Trophoblast cell (in vitro differentiated cells and primary cell): ENCODE results near the gene BRAP.

Source experiments
- DNase-seq, 2 donors: peaks; one replicate each; pipeline ENCODE4 v3.0.0-alpha.2; 2016
- H2AFZ ChIP-seq: 2 replicates; pipeline ENCODE4 v1.6.1; 2013; ENCODE audit warnings: low read length, moderate library complexity, mild to moderate bottlenecking; ENCODE audit not compliant: insufficient read depth, poor library complexity
- H2AK5ac ChIP-seq: 2 replicates; pipeline ENCODE4 v1.6.1; 2013; ENCODE audit warnings: mild to moderate bottlenecking, low read length
- H2BK120ac ChIP-seq: 2 replicates; pipeline ENCODE4 v1.6.1; 2013; ENCODE audit warnings: low read length, mild to moderate bottlenecking, moderate library complexity; ENCODE audit not compliant: insufficient read depth, poor library complexity
- H2BK12ac ChIP-seq: 2 replicates; pipeline ENCODE4 v1.6.1; 2013; ENCODE audit warnings: mild to moderate bottlenecking, low read length, moderate library complexity
- H2BK5ac ChIP-seq: 2 replicates; pipeline ENCODE4 v1.6.1; 2013; ENCODE audit warnings: low read length, low read depth, moderate library complexity, mild to moderate bottlenecking; ENCODE audit not compliant: poor library complexity
- H3K14ac ChIP-seq: 2 replicates; pipeline ENCODE4 v1.6.1; 2013; ENCODE audit warnings: mild to moderate bottlenecking, low read length
- H3K18ac ChIP-seq: 2 replicates; pipeline ENCODE4 v1.6.1; 2013; ENCODE audit warnings: mild to moderate bottlenecking, low read length
- H3K23ac ChIP-seq: 2 replicates; pipeline ENCODE4 v1.6.1; 2013; ENCODE audit warnings: low read length
- H3K27ac ChIP-seq: 2 replicates; pipeline ENCODE4 v1.5.1; 2013; ENCODE audit warnings: low read depth, mild to moderate bottlenecking, inconsistent platforms, low read length, moderate library complexity
- H3K27me3 ChIP-seq: 2 replicates; pipeline ENCODE4 v1.6.1; 2013; ENCODE audit warnings: inconsistent platforms, mild to moderate bottlenecking, low read length, moderate library complexity; ENCODE audit not compliant: insufficient read depth
- H3K36me3 ChIP-seq, 2 experiments: 1 replicate in 1 of 2; 2 replicates in 1 of 2; pipeline ENCODE4 v1.6.1; 2013; ENCODE audit warnings: low read length in 2 of 2, mild to moderate bottlenecking in 2 of 2, moderate library complexity in 1 of 2; ENCODE audit not compliant: insufficient read depth in 2 of 2, control insufficient read depth in 1 of 2
- H3K4ac ChIP-seq: 2 replicates; pipeline ENCODE4 v1.6.1; 2013; ENCODE audit warnings: low read depth, mild to moderate bottlenecking, low read length, moderate library complexity
- H3K4me1 ChIP-seq, 2 experiments: 1 replicate in 1 of 2; 2 replicates in 1 of 2; pipeline ENCODE4 v1.6.1; 2013; ENCODE audit warnings: low read length in 2 of 2, mild to moderate bottlenecking in 2 of 2, moderate library complexity in 1 of 2; ENCODE audit not compliant: insufficient read depth in 2 of 2, control insufficient read depth in 1 of 2
- H3K4me2 ChIP-seq: 2 replicates; pipeline ENCODE4 v1.6.1; 2013; ENCODE audit warnings: inconsistent platforms, mild to moderate bottlenecking, low read length, moderate library complexity
- H3K4me3 ChIP-seq: 2 replicates; pipeline ENCODE4 v1.5.1; 2013; ENCODE audit warnings: mild to moderate bottlenecking, low read depth, low read length, inconsistent platforms
- H3K79me1 ChIP-seq: one replicate; pipeline ENCODE4 v1.6.1; 2013; ENCODE audit warnings: low read length
- H3K79me2 ChIP-seq: 2 replicates; pipeline ENCODE4 v1.6.1; 2013; ENCODE audit warnings: low read length, mild to moderate bottlenecking; ENCODE audit not compliant: control insufficient read depth, insufficient read depth, poor library complexity
- H3K9ac ChIP-seq: 2 replicates; pipeline ENCODE4 v1.6.1; 2013; ENCODE audit warnings: mild to moderate bottlenecking, low read length
- H3K9me3 ChIP-seq: 2 replicates; pipeline ENCODE4 v1.6.1; 2013; ENCODE audit warnings: low read depth, mild to moderate bottlenecking, control low read depth, inconsistent platforms, low read length; ENCODE audit not compliant: insufficient read depth
- H4K12ac ChIP-seq: 2 replicates; pipeline ENCODE4 v1.6.1; 2013; ENCODE audit warnings: low read depth, mild to moderate bottlenecking, low read length, moderate library complexity
- H4K8ac ChIP-seq: 2 replicates; pipeline ENCODE4 v1.6.1; 2013; ENCODE audit warnings: low read depth, mild to moderate bottlenecking, low read length, moderate library complexity
- H4K91ac ChIP-seq: one replicate; pipeline ENCODE4 v1.6.1; 2013; ENCODE audit warnings: low read depth, mild to moderate bottlenecking, low read length, moderate library complexity
- WGBS: extraction: QIAGEN DNeasy Blood & Tissue Kit; methylation state at CpG from one replicate; pipeline ENCODE4 v1.1.7; 2013; ENCODE audit warnings: missing lambda C conversion rate; ENCODE audit not compliant: insufficient read length, insufficient coverage; ENCODE audit errors: extremely low coverage; 5-methylcytosine and 5-hydroxymethylcytosine counted together

Gene BRAP

DNA sequence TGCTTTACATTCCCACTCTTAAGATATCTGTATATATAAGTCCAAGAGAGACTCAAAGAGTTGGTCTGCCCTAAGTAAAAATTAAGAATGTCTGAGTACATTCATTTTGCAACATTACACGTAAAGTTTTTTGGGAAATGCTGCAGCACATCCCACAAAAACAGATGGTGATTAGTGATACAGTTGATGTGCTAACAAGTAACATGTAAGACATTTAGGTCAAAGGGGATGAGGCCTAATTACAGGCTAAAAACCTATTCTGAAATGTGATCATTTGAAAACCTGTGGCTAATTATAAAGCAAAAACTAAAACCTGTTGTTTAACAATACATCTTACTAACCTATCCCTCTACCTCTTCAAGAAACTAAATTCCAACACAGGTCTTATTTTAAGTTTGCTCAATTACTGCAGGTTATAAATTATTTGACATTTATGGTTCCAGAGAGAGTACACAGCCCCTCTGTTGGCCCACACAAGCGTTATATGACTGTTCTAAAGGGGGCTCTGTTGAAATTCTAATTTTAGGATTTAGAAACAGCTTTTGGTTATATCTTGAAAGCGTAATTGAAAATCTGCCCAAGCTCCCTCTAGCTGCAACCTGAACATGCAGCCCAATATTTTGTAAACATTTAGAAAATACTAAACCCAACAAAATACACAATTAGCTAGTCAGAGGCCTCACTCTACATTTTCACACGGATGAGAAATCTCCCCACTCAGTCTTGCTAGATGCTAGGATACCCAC, 42.9 kb downstream of the BRAP start:
- WGBS: no CpG with 5 or more reads among the region's 4 CpGs
- Histone ChIP-seq H2BK5ac (no peak overlapping the region), H4K91ac (no peak overlapping the region), H2AK5ac (no peak overlapping the region), H3K18ac (no peak overlapping the region), H3K4me2 (no peak overlapping the region), H3K27me3 (no peaks in the 10 kb centered on the region), H4K8ac (no peak overlapping the region), H3K4me3 (no peak overlapping the region), H2BK12ac (no peak overlapping the region), H3K23ac (no peak overlapping the region), H3K79me2 (no peaks in the 10 kb centered on the region), H3K9me3 (peaks cover 4% of the 10 kb centered on the region), H3K4ac (no peak overlapping the region), H2BK120ac (no peak overlapping the region), H3K9ac (no peak overlapping the region), H4K12ac (no peak overlapping the region), H3K4me1 (peaks cover 12 to 16% of the 10 kb centered on the region in 2 experiments), H3K14ac (no peak overlapping the region), H3K27ac (no peak overlapping the region), H2AFZ (no peak overlapping the region), H3K36me3 (peaks cover 7 to 12% of the 10 kb centered on the region in 2 experiments), H3K79me1 (peaks cover 2% of the 10 kb centered on the region)
- DNase-seq: peak in 1 of 2 donors; percentile 46

DNA sequence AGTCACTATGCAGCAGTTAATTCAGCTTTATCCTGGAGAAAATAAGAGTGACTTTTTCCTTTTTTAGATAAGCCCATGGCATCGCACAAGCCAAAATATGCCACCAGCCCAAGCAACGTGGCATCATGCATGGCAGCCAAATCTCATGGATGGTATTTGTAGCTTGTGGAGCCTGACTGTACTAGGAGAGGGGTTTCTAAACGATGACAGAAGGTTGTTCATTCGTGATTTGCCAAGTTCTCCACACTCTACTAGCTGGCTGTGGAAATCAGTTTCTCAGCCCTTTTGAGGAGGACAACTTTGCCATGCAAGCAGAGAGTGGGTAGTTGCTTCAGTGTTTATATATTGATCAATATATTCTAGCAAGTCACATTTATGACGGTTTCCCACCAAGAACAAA, 45.2 kb downstream of the BRAP start:
- Histone ChIP-seq H3K4me2 (no peak overlapping the region), H3K27ac (no peak overlapping the region), H3K36me3 (peaks cover 6 to 12% of the 10 kb centered on the region in 2 experiments), H3K27me3 (no peaks in the 10 kb centered on the region), H3K9ac (no peak overlapping the region), H2BK120ac (no peak overlapping the region), H2BK12ac (no peak overlapping the region), H3K4me1 (peaks cover 5 to 17% of the 10 kb centered on the region in 2 experiments), H3K9me3 (peaks cover 4% of the 10 kb centered on the region), H3K14ac (no peak overlapping the region), H4K8ac (no peak overlapping the region), H4K91ac (no peak overlapping the region), H2BK5ac (no peak overlapping the region), H3K4ac (no peak overlapping the region), H2AK5ac (no peak overlapping the region), H3K23ac (no peak overlapping the region), H3K4me3 (no peak overlapping the region), H4K12ac (no peak overlapping the region), H2AFZ (no peak overlapping the region), H3K18ac (no peak overlapping the region), H3K79me2 (no peaks in the 10 kb centered on the region), H3K79me1 (peaks cover 2% of the 10 kb centered on the region)
- DNase-seq: no peak
- no CpG with 5 or more reads among the region's 5 CpGs for WGBS

DNA sequence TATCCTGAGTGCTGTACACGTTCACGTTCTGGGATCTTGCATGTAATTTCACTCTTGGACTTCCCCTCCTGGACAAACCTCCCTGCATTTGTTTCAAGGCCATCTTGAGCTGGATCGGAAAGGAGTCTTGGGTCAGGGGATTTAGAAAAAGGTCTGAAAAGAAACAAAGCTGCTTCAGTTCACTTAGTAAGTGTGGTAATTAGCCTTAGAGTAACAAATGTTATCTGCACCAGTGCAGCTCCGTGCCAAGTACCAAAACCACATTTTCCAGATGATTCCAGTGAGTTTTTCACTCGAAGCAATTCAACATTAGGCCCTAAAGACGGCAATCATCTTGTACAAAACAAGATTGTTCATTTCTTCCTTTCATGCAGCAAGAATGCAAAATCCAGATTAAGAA, 47.2 kb downstream of the BRAP start:
- H3K79me1 ChIP-seq: no peaks in the 10 kb centered on the region
- no peak overlapping the region for H4K8ac ChIP-seq
- no peak for DNase-seq
- H3K18ac ChIP-seq: no peak overlapping the region
- no peak overlapping the region for H3K27ac ChIP-seq
- no peaks in the 10 kb centered on the region for H3K79me2 ChIP-seq
- no peak overlapping the region for H2BK120ac ChIP-seq
- H3K23ac ChIP-seq: no peak overlapping the region
- no peak overlapping the region for H2AFZ ChIP-seq
- no peak overlapping the region for H3K14ac ChIP-seq
- no peak overlapping the region for H2BK12ac ChIP-seq
- H3K4me1 ChIP-seq: peaks cover 0 to 10% of the 10 kb centered on the region in 2 experiments
- no CpG with 5 or more reads among the region's 6 CpGs for WGBS
- no peak overlapping the region for H4K91ac ChIP-seq
- no peak overlapping the region for H3K4me2 ChIP-seq
- H2AK5ac ChIP-seq: no peak overlapping the region
- H4K12ac ChIP-seq: no peak overlapping the region
- no peak overlapping the region for H3K4ac ChIP-seq
- H3K36me3 ChIP-seq: peaks cover 2 to 5% of the 10 kb centered on the region in 2 experiments
- H3K27me3 ChIP-seq: no peaks in the 10 kb centered on the region
- no peak overlapping the region for H2BK5ac ChIP-seq
- peaks cover 2% of the 10 kb centered on the region for H3K9me3 ChIP-seq
- H3K4me3 ChIP-seq: no peak overlapping the region
- H3K9ac ChIP-seq: no peak overlapping the region

DNA sequence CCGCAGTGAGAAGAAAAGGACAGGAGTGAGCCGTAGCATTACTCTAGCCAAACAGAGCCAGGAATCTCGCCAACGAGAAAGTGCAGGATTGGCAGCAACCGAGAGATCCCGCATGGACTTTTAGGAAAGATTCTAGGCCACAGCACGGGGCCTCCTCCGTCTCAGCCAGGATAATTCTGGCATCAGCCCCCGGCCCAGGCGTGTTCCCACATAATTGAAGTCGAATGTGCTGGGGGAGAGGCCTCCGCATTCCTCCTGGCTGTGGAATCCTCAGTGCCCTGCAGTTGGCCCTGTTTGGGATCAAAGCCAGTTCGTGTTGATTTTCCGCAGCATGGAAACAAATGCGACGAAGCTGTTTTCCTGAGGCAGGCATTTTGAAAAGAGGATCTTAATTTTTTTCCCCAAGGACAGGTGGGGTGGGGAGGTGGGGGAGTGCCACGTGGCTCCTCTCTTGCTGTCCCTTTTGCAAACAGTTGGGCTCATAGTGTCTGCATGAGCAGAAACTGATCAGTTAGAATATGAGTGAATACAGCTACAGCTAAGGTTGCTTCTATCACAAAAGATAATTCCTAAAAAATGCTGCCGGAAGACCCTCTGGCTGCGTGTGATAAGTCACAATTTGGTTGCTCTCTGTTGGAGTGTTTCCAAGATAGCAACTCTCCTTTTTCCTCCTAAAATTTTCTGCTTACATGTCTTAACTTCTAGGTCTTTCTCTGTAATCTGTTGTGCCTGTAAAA, 49.4 kb downstream of the BRAP start:
- H3K9me3 ChIP-seq: peaks cover 2% of the 10 kb centered on the region
- DNase-seq: no peak
- H3K14ac ChIP-seq: no peak overlapping the region
- peak overlapping the region; percentile 30 for H4K8ac ChIP-seq
- H2AFZ ChIP-seq: peak overlapping the region; percentile 45
- H4K91ac ChIP-seq: no peak overlapping the region
- no CpG with 5 or more reads among the region's 19 CpGs for WGBS
- no peak overlapping the region for H2BK120ac ChIP-seq
- H3K4me1 ChIP-seq: peaks cover 0 to 10% of the 10 kb centered on the region in 2 experiments
- peak overlapping the region; percentile 39 for H3K4me2 ChIP-seq
- H4K12ac ChIP-seq: no peak overlapping the region
- no peak overlapping the region for H3K23ac ChIP-seq
- H2AK5ac ChIP-seq: no peak overlapping the region
- H2BK12ac ChIP-seq: peak overlapping the region; percentile 54
- no peaks in the 10 kb centered on the region for H3K79me2 ChIP-seq
- H3K27ac ChIP-seq: no peak overlapping the region
- no peak overlapping the region for H2BK5ac ChIP-seq
- peaks cover 2 to 3% of the 10 kb centered on the region in 2 experiments for H3K36me3 ChIP-seq
- no peak overlapping the region for H3K4ac ChIP-seq
- no peaks in the 10 kb centered on the region for H3K27me3 ChIP-seq
- H3K4me3 ChIP-seq: no peak overlapping the region
- H3K18ac ChIP-seq: no peak overlapping the region
- no peaks in the 10 kb centered on the region for H3K79me1 ChIP-seq
- no peak overlapping the region for H3K9ac ChIP-seq
